Hepatocyte (in vitro differentiated cells): ENCODE measurements around the gene ERH. TPM values are rescaled to one million over a fixed set of nuclear protein-coding genes. Genes with fewer than 3 reads are reported as not detected.

Experiments
- DNase-seq: peaks from one replicate; pipeline ENCODE4 v3.0.0-alpha.2; 2016; ENCODE audit warnings: low spot score
- H2AFZ ChIP-seq: fragments of 200-600 bp; sonication (generic); 2 replicates; pipeline ENCODE4 v1.6.0; 2016; ENCODE audit warnings: antibody characterized with exemption, mild to moderate bottlenecking
- H3K27ac ChIP-seq: fragments of 200-600 bp; sonication (generic); 2 replicates; pipeline ENCODE4 v1.5.1; 2016; ENCODE audit warnings: mild to moderate bottlenecking
- H3K27me3 ChIP-seq: fragments of 200-600 bp; sonication (generic); 2 replicates; pipeline ENCODE4 v1.6.1; 2016
- H3K36me3 ChIP-seq: fragments of 200-600 bp; sonication (generic); replicated peaks from 2 replicates; pipeline ENCODE4 v1.5.1; 2016; ENCODE audit warnings: low read depth; ENCODE audit not compliant: insufficient read depth
- H3K4me1 ChIP-seq: fragments of 200-600 bp; sonication (generic); 2 replicates; pipeline ENCODE4 v1.5.1; 2016; ENCODE audit warnings: mild to moderate bottlenecking, moderate library complexity; ENCODE audit not compliant: insufficient read depth
- H3K4me2 ChIP-seq: fragments of 200-600 bp; sonication (generic); 2 replicates; pipeline ENCODE4 v1.6.0; 2016
- H3K4me3 ChIP-seq: fragments of 200-600 bp; sonication (generic); 2 replicates; pipeline ENCODE4 v1.5.1; 2016; ENCODE audit warnings: mild to moderate bottlenecking
- H3K79me2 ChIP-seq: fragments of 200-600 bp; sonication (generic); 2 replicates; pipeline ENCODE4 v1.6.0; 2017; ENCODE audit warnings: mild to moderate bottlenecking
- H3K9me2 ChIP-seq: fragments of 200-600 bp; sonication (generic); replicated peaks from 2 replicates; pipeline ENCODE4 v1.6.0; 2017; ENCODE audit warnings: mild to moderate bottlenecking; ENCODE audit not compliant: insufficient read depth
- H3K9me3 ChIP-seq: fragments of 200-600 bp; sonication (generic); 2 replicates; pipeline ENCODE4 v1.5.1; 2016; ENCODE audit warnings: low read depth, mild to moderate bottlenecking
- H4K20me1 ChIP-seq: fragments of 200-600 bp; sonication (generic); 2 replicates; pipeline ENCODE4 v1.6.0; 2016; ENCODE audit warnings: mild to moderate bottlenecking; ENCODE audit not compliant: insufficient read depth, poor library complexity, severe bottlenecking
- CTCF ChIP-seq: fragments of 200-600 bp; sonication (generic); IDR thresholded peaks from 2 replicates; pipeline ENCODE4 v1.5.1; 2016; ENCODE audit warnings: antibody characterized with exemption, mild to moderate bottlenecking; ENCODE audit not compliant: poor library complexity
- EZH2 ChIP-seq: fragments of 200-600 bp; sonication (generic); IDR thresholded peaks from 2 replicates; pipeline ENCODE4 v1.6.1; 2016; ENCODE audit warnings: antibody characterized with exemption, mild to moderate bottlenecking, borderline replicate concordance
- EZH2phosphoT487 ChIP-seq: fragments of 200-600 bp; sonication (generic); IDR thresholded peaks from one replicate; pipeline ENCODE4 v1.6.1; 2018; ENCODE audit warnings: antibody characterized with exemption, mild to moderate bottlenecking, low read depth, moderate library complexity; ENCODE audit not compliant: unreplicated experiment, severe bottlenecking
- WGBS: methylation state at CpG from one replicate; pipeline ENCODE4 v1.1.6; 2016; ENCODE audit warnings: low lambda C conversion rate; ENCODE audit errors: missing lambda C conversion rate; 5-methylcytosine and 5-hydroxymethylcytosine counted together
- polyA plus RNA-seq: library from polyadenylated mRNA; unstranded; fragments of >200 nt; fragmentation: Nextera tagmentation; extraction: Ambion mirVana; gene quantifications from 2 replicates; pipeline ENCODE4 v1.2.1, GENCODE V29; 2016
- total RNA-seq: library from RNA; depleted of rRNA; stranded (reverse); fragments of >200 nt; gene quantifications from 2 replicates; pipeline ENCODE4 v1.2.3, GENCODE V29; 2014

Gene ERH
- total and polyA plus RNA-seq, 2 experiments from 2014 or later = 147 to 219 TPM

GRCh38 chr14:69378274-69378673, 19.8 kb downstream of the ERH start:
- Histone ChIP-seq H3K9me3 (no peaks in the 10 kb centered on the region), H3K4me1 (no peaks in the 10 kb centered on the region), H3K27ac (no peak overlapping the region), H3K4me2 (no peak overlapping the region), H2AFZ (no peak overlapping the region), H3K79me2 (peaks cover 11% of the 10 kb centered on the region), H4K20me1 (peaks cover 4% of the 10 kb centered on the region), H3K9me2 (no peaks in the 10 kb centered on the region), H3K4me3 (no peak overlapping the region), H3K27me3 (no peaks in the 10 kb centered on the region), H3K36me3 (no peaks in the 10 kb centered on the region)
- 91% methylated on average over 2 of the region's 2 CpGs for WGBS
- TF ChIP-seq EZH2 (no peak), EZH2phosphoT487 (no peak), CTCF (no peak)
- DNase-seq = no peak

GRCh38 chr14:69376439-69376838, 21.7 kb downstream of the ERH start:
- TF ChIP-seq EZH2phosphoT487 (no peak), CTCF (no peak), EZH2 (no peak)
- Histone ChIP-seq H2AFZ (no peak overlapping the region), H3K27me3 (no peaks in the 10 kb centered on the region), H3K36me3 (no peaks in the 10 kb centered on the region), H4K20me1 (no peaks in the 10 kb centered on the region), H3K27ac (no peak overlapping the region), H3K79me2 (no peaks in the 10 kb centered on the region), H3K4me3 (no peak overlapping the region), H3K4me2 (no peak overlapping the region), H3K4me1 (no peaks in the 10 kb centered on the region), H3K9me2 (no peaks in the 10 kb centered on the region), H3K9me3 (no peaks in the 10 kb centered on the region)
- DNase-seq = no peak

GRCh38 chr14:69375722-69376121, 22.4 kb downstream of the ERH start:
- Histone ChIP-seq H3K4me3 (no peak overlapping the region), H4K20me1 (no peaks in the 10 kb centered on the region), H3K27ac (no peak overlapping the region), H3K9me3 (no peaks in the 10 kb centered on the region), H3K4me1 (no peaks in the 10 kb centered on the region), H2AFZ (no peak overlapping the region), H3K79me2 (no peaks in the 10 kb centered on the region), H3K36me3 (no peaks in the 10 kb centered on the region), H3K9me2 (no peaks in the 10 kb centered on the region), H3K27me3 (no peaks in the 10 kb centered on the region), H3K4me2 (no peak overlapping the region)
- TF ChIP-seq EZH2 (no peak), CTCF (no peak), EZH2phosphoT487 (no peak)
- WGBS = 98% methylated on average over 5 of the region's 5 CpGs
- no peak for DNase-seq

- H2AFZ ChIP-seq = no peak overlapping the region
- H3K9me3 ChIP-seq = no peaks in the 10 kb centered on the region
- H3K27ac ChIP-seq = no peak overlapping the region
- TF ChIP-seq CTCF = no peak
- no peak for TF ChIP-seq EZH2
- no peak for TF ChIP-seq EZH2phosphoT487
- H3K36me3 ChIP-seq = no peaks in the 10 kb centered on the region
- H3K4me3 ChIP-seq = no peak overlapping the region
- no peaks in the 10 kb centered on the region for H3K9me2 ChIP-seq
- H4K20me1 ChIP-seq = no peaks in the 10 kb centered on the region
- H3K4me1 ChIP-seq = no peaks in the 10 kb centered on the region
- no peaks in the 10 kb centered on the region for H3K27me3 ChIP-seq
- H3K79me2 ChIP-seq = no peaks in the 10 kb centered on the region
- WGBS = 83% methylated on average over 3 of the region's 3 CpGs
- DNase-seq = no peak
- H3K4me2 ChIP-seq = no peak overlapping the region
These were observed 22.9 kb downstream of the ERH start for GRCh38 chr14:69375182-69375581.
